Brain microvascular endothelial cell (primary cell): ENCODE data around the gene TRABD2B.

Source experiments
- DNase-seq: peaks from one replicate; pipeline ENCODE4 v3.0.0-alpha.2; 2020
- H3K27ac ChIP-seq: fragments of 250-450 bp; sonication (Bioruptor Pico); 2 replicates; pipeline ENCODE4 v1.5.1; 2020; ENCODE audit warnings: mild to moderate bottlenecking, moderate library complexity
- H3K27me3 ChIP-seq: fragments of 250-450 bp; sonication (Bioruptor Pico); replicated peaks from 2 replicates; pipeline ENCODE4 v1.5.1; 2020; ENCODE audit warnings: mild to moderate bottlenecking
- H3K36me3 ChIP-seq: fragments of 250-450 bp; sonication (Bioruptor Pico); replicated peaks from 2 replicates; pipeline ENCODE4 v1.5.1; 2020; ENCODE audit warnings: mild to moderate bottlenecking
- H3K4me3 ChIP-seq: 2 replicates; pipeline ENCODE4 v1.5.1; 2011; ENCODE audit warnings: low read depth, mild to moderate bottlenecking, control low read depth, low read length, moderate library complexity
- CTCF ChIP-seq: IDR thresholded peaks from 2 replicates; pipeline ENCODE4 v1.5.1; 2011; ENCODE audit warnings: low read depth, mild to moderate bottlenecking, moderate library complexity, low read length, control low read depth, inconsistent platforms; ENCODE audit errors: missing control alignments
- in situ Hi-C: cut with HindIII; loops from 2 replicates; pipeline ENCODE4 v1.10.0; 2017; ENCODE audit warnings: low sequenced_read_pairs, low pct_ligation_motif_present

TRABD2B gene

GRCh38 chr1:47753808-47754207 is 243.4 kb downstream of the TRABD2B start:
- no peak for DNase-seq
- Histone ChIP-seq H3K4me3 (no peak overlapping the region), H3K36me3 (no peaks in the 10 kb centered on the region), H3K27ac (no peak overlapping the region), H3K27me3 (no peaks in the 10 kb centered on the region)
- in situ Hi-C loops: no loop called here
- TF ChIP-seq CTCF: no peak

- Histone ChIP-seq H3K27me3 (no peaks in the 10 kb centered on the region), H3K27ac (no peak overlapping the region), H3K4me3 (no peak overlapping the region), H3K36me3 (no peaks in the 10 kb centered on the region)
- in situ Hi-C loops: no loop called here
- TF ChIP-seq CTCF: no peak
- no peak for DNase-seq
These were observed 244.6 kb downstream of the TRABD2B start for GRCh38 chr1:47752559-47752958.

- no peak for DNase-seq
- TF ChIP-seq CTCF: no peak
- H3K27me3 ChIP-seq: no peaks in the 10 kb centered on the region
- H3K4me3 ChIP-seq: no peak overlapping the region
- no peak overlapping the region for H3K27ac ChIP-seq
- no peaks in the 10 kb centered on the region for H3K36me3 ChIP-seq
- in situ Hi-C loops: no loop called here
These were observed 245.2 kb downstream of the TRABD2B start for GRCh38 chr1:47751996-47752451.

- H3K27me3 ChIP-seq: no peaks in the 10 kb centered on the region
These were observed 246.0 kb downstream of the TRABD2B start for GRCh38 chr1:47751193-47751592.

GRCh38 chr1:47745715-47746609 is 251.2 kb downstream of the TRABD2B start:
- in situ Hi-C loops: no loop called here
- no peak for TF ChIP-seq CTCF
- Histone ChIP-seq H3K36me3 (no peaks in the 10 kb centered on the region), H3K27me3 (no peaks in the 10 kb centered on the region), H3K4me3 (no peak overlapping the region), H3K27ac (no peak overlapping the region)
- no peak for DNase-seq

More at GRCh38 chr1:47751193-47751592, 246.0 kb downstream of the TRABD2B start:
- in situ Hi-C loops: no loop called here
- TF ChIP-seq CTCF: no peak
- H3K36me3 ChIP-seq: no peaks in the 10 kb centered on the region
- no peak overlapping the region for H3K4me3 ChIP-seq
- H3K27ac ChIP-seq: no peak overlapping the region
- no peak for DNase-seq
